Measurements from ENCODE around the gene AP1B1. TPM values are rescaled to one million over a fixed set of nuclear protein-coding genes. Genes with fewer than 3 reads are reported as not detected.

The AP1B1 gene
- total and polyA plus RNA-seq, 4 donors, result 17.6 to 63.4 (median 44.0) TPM

DNA sequence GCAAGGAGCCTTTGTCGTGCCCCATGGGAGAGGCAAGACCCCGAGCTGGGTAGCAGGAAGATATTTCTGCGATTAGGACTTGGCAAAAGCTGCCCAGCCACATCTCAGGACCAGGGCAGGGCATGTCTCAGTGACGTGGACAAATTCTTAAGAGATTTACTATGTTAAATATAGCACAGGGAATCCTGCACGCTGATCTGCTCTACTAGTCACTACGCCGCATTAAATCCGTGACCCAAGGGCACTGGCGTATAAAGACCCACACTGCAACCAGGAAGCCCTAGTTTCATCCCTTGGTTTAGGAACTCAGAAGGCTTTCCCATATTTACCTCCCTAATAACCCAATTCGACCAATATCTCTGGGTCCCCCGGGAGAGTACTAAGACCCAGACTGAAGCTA, 35.1 kb downstream of the AP1B1 start:
- TF ChIP-seq MAX (IDR thresholded peaks at IDR 0.05) (no peak), FOXA2 (IDR thresholded peaks at IDR 0.05) (no peak), EGR1 (IDR thresholded peaks at IDR 0.05; ENCODE audit: low read depth in 2 of 2) (no peak), HNF4A (conservative IDR thresholded peaks at IDR 0.05) (no peak), FOXA1 (IDR thresholded peaks at IDR 0.05) (no peak)
- no peaks in the 10 kb centered on the region for H3K9me3 ChIP-seq (ENCODE audit: control insufficient read depth in 4 of 4, low read length in 3 of 4)
- no peaks in the 10 kb centered on the region for H3K27me3 ChIP-seq (ENCODE audit: control insufficient read depth in 4 of 4, insufficient read depth in 4 of 4, low read length in 3 of 4)
- no peak overlapping the region for H3K9ac ChIP-seq (ENCODE audit: low read depth in 1 of 2, low read length in 2 of 2)
- H3K27ac ChIP-seq (ENCODE audit: low read depth in 1 of 2, low read length in 2 of 2), result no peak overlapping the region
- peaks cover 0 to 10% (median 4%) of the 10 kb centered on the region in 4 donors for H3K4me1 ChIP-seq (ENCODE audit: control insufficient read depth in 4 of 4, insufficient read depth in 4 of 4, low read length in 3 of 4)
- WGBS, result 97% methylated on average over 11 of the region's 11 CpGs
- no peak overlapping the region for H3K4me3 ChIP-seq (ENCODE audit: low read depth in 1 of 3, low read length in 3 of 3)
- peaks cover 11 to 66% (median 39%) of the 10 kb centered on the region in 4 donors for H3K36me3 ChIP-seq (ENCODE audit: control insufficient read depth in 4 of 4, insufficient read depth in 3 of 4, low read depth in 1 of 4, low read length in 3 of 4)
- DNase-seq (ENCODE audit: low spot score), result no peak

DNA sequence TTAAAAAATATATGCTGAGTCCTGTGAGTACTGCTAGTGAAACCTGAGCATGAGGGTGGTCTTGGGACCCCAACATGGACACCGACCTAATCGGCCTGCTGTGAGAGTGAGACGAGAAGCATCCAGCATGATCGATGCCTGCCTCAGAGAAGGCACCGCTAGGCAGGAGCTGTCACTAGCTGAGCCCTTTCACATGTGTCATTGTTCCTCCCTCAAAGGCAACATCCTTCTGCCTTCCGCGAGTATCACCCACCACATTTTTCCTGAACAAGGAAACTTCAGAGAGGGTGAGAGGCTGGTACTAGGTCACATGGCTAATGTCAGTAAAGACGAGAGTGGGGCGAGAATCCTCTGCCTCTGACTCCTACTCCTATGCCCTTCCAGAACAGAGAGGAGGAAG, 35.6 kb downstream of the AP1B1 start:
- Histone ChIP-seq H3K4me1 (ENCODE audit: control insufficient read depth in 4 of 4, insufficient read depth in 4 of 4, low read length in 3 of 4) (peaks cover under 1 to 10% (median 4%) of the 10 kb centered on the region in 4 donors), H3K27me3 (ENCODE audit: control insufficient read depth in 4 of 4, insufficient read depth in 4 of 4, low read length in 3 of 4) (no peaks in the 10 kb centered on the region), H3K9ac (ENCODE audit: low read depth in 1 of 2, low read length in 2 of 2) (no peak overlapping the region), H3K9me3 (ENCODE audit: control insufficient read depth in 4 of 4, low read length in 3 of 4) (no peaks in the 10 kb centered on the region), H3K27ac (ENCODE audit: low read depth in 1 of 2, low read length in 2 of 2) (no peak overlapping the region), H3K36me3 (ENCODE audit: control insufficient read depth in 4 of 4, insufficient read depth in 3 of 4, low read depth in 1 of 4, low read length in 3 of 4) (peaks cover 11 to 66% (median 36%) of the 10 kb centered on the region in 4 donors), H3K4me3 (ENCODE audit: low read depth in 1 of 3, low read length in 3 of 3) (no peak overlapping the region)
- DNase-seq (ENCODE audit: low spot score), result no peak
- 89% methylated on average over 9 of the region's 9 CpGs for WGBS
- TF ChIP-seq GABPA (IDR thresholded peaks at IDR 0.05 in 1 of 2, conservative IDR thresholded peaks at IDR 0.05 in 1 of 2) (no peak), FOXA2 (IDR thresholded peaks at IDR 0.05) (no peak), TAF1 (conservative IDR thresholded peaks at IDR 0.05) (no peak), YY1 (IDR thresholded peaks at IDR 0.05) (no peak), SP1 (IDR thresholded peaks at IDR 0.05) (no peak), JUND (IDR thresholded peaks at IDR 0.05) (no peak), HNF4G (IDR thresholded peaks at IDR 0.05) (no peak), ZBTB33 (IDR thresholded peaks at IDR 0.05) (no peak), RXRA (IDR thresholded peaks at IDR 0.05) (no peak), FOXA1 (IDR thresholded peaks at IDR 0.05) (no peak), MAX (IDR thresholded peaks at IDR 0.05) (no peak), RAD21 (IDR thresholded peaks at IDR 0.05) (no peak), HNF4A (conservative IDR thresholded peaks at IDR 0.05) (no peak), EGR1 (IDR thresholded peaks at IDR 0.05; ENCODE audit: low read depth in 2 of 2) (no peak), NR2F2 (IDR thresholded peaks at IDR 0.05) (no peak)
- TF ChIP-seq, protein P1, sequence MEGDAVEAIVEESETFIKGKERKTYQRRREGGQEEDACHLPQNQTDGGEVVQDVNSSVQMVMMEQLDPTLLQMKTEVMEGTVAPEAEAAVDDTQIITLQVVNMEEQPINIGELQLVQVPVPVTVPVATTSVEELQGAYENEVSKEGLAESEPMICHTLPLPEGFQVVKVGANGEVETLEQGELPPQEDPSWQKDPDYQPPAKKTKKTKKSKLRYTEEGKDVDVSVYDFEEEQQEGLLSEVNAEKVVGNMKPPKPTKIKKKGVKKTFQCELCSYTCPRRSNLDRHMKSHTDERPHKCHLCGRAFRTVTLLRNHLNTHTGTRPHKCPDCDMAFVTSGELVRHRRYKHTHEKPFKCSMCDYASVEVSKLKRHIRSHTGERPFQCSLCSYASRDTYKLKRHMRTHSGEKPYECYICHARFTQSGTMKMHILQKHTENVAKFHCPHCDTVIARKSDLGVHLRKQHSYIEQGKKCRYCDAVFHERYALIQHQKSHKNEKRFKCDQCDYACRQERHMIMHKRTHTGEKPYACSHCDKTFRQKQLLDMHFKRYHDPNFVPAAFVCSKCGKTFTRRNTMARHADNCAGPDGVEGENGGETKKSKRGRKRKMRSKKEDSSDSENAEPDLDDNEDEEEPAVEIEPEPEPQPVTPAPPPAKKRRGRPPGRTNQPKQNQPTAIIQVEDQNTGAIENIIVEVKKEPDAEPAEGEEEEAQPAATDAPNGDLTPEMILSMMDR (IDR thresholded peaks at IDR 0.05; ENCODE audit: low read depth, low read length, missing input control), result no peak
- TF ChIP-seq, protein P2, sequence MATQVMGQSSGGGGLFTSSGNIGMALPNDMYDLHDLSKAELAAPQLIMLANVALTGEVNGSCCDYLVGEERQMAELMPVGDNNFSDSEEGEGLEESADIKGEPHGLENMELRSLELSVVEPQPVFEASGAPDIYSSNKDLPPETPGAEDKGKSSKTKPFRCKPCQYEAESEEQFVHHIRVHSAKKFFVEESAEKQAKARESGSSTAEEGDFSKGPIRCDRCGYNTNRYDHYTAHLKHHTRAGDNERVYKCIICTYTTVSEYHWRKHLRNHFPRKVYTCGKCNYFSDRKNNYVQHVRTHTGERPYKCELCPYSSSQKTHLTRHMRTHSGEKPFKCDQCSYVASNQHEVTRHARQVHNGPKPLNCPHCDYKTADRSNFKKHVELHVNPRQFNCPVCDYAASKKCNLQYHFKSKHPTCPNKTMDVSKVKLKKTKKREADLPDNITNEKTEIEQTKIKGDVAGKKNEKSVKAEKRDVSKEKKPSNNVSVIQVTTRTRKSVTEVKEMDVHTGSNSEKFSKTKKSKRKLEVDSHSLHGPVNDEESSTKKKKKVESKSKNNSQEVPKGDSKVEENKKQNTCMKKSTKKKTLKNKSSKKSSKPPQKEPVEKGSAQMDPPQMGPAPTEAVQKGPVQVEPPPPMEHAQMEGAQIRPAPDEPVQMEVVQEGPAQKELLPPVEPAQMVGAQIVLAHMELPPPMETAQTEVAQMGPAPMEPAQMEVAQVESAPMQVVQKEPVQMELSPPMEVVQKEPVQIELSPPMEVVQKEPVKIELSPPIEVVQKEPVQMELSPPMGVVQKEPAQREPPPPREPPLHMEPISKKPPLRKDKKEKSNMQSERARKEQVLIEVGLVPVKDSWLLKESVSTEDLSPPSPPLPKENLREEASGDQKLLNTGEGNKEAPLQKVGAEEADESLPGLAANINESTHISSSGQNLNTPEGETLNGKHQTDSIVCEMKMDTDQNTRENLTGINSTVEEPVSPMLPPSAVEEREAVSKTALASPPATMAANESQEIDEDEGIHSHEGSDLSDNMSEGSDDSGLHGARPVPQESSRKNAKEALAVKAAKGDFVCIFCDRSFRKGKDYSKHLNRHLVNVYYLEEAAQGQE (IDR thresholded peaks at IDR 0.05), result no peak
- TF ChIP-seq, protein P3, sequence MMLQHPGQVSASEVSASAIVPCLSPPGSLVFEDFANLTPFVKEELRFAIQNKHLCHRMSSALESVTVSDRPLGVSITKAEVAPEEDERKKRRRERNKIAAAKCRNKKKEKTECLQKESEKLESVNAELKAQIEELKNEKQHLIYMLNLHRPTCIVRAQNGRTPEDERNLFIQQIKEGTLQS (IDR thresholded peaks at IDR 0.05), result no peak
